ENCODE results near the gene SLC6A4. TPM values are rescaled to one million over a fixed set of nuclear protein-coding genes. Genes with fewer than 3 reads are reported as not detected.
"Not testable (repeated sequence)": the region's sequence is repeated elsewhere in the genome, so short reads cannot be mapped to it uniquely, and the experiment has no call there.

Gene SLC6A4
- polyA plus RNA-seq, 3 donors: 0.06 to 0.29 TPM; not detected in 1

DNA sequence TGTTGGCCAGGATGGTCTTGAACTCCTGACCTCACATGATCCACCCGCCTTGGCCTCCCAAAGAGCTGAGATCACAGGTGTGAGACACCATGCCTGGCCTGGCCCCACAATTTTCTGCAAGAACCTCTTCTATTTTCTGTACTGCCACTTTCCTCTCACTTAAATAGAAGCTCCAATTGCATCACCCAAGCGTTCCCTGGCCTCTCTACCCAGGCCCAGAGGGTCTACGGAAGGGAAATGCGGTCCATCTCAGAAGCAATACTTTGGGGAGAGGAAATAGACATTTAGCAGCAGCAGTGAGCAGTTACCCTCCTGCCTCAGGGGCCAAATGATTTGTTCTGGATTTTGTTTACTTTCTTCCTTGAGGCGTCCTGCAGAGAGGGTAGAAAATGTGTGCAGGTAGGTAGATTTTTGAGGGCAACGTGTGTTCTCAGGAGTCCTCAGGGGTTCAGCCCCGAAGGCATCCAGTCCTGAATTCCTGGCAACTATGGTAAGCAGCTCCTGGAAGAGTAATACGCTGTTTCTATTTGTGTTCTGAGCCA is 11.0 kb downstream of the SLC6A4 start:
- no peak overlapping the region for H3K27ac ChIP-seq (ENCODE audit: low read depth, low read length)
- WGBS, 3 donors: 72 to 81% (median 73%) methylated on average over 8 of the region's 8 CpGs

DNA sequence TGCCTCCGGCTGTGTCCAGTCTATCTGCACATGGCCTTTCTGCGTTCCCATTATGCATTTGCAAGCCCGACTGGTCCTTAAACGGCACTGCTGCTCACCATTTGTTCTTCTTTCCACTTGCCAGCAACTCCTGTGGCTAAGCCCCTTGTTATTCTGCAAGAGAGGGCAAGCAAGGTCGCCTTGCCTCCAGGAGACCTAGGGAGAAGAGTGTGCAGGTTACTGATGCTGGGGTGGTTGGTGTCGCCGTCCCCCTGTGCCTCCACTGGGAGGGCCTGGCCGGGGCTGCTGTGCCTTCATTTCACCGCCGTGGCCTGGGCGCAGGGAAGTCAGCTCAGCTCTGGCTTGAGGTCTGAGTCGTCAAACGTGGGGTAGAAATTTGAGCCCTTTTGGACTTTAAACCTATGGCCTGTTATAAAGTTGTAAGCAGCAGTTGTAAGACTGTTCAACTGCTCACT is 12.7 kb downstream of the SLC6A4 start:
- H3K27ac ChIP-seq (ENCODE audit: low read depth, low read length): no peak overlapping the region
- WGBS, 3 donors: 76 to 89% (median 88%) methylated on average over 13 of the region's 13 CpGs

DNA sequence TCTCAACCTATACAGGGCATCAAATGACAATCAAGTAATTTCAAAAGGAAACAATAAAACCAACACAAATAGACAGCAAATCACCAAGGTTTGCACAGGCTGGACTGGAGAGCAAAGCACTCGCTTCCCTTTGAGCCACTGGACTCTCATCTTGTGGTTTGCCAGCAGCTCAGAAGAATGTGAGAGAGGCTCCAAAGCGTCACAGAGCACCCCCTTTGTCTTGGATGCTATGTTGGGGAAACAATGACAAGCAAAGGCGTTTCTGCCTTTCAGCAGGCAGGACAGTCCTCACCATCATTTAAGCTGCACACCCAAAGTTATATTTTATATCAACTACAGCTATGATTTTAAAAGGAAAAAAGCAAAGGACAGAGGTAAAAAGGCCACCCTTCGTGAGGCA is 13.2 kb downstream of the SLC6A4 start:
- H3K27ac ChIP-seq (ENCODE audit: low read depth, low read length): no peak overlapping the region
- WGBS, 3 donors: 84 to 87% (median 85%) methylated on average over 4 of the region's 4 CpGs

DNA sequence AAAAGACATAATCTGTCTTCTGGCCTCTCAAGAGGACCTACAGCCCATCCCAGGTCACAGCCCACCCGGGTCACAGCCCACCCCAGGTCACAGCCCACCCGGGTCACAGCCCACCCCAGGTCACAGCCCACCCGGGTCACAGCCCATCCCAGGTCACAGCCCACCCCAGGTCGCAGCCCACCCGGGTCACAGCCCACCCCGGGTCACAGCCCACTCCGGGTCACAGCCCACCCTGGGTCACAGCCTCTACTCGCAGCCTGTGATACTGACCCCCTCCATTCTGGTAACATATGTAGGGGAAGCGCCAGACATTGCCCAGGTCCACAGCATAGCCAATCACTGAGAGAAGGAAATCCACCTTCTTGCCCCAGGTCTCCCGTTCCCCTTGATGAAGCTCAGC is 14.2 kb downstream of the SLC6A4 start:
- no peak overlapping the region for H3K27ac ChIP-seq (ENCODE audit: low read depth, low read length)
- 86 to 93% (median 92%) methylated on average over 5 to 10 of the region's 10 CpGs for WGBS, 3 donors

DNA sequence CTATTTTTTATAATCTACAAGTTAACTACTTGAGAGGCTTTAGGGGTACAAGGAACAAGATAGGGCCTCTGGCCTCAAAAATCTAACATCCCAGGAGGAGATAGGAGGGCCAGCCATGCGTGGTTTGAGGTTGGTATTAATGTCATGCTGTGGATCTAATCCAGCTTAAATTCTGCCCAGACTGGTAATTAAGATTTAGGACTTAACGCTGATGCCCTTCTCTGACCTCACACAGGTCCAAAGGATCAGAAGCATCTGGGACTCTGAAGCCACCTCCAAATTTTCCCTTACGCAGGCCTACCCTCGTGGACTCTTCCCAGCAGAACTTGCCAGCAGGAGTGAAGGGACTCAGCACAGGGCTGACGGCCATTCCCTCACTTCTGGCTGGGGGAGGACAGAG is 15.1 kb downstream of the SLC6A4 start:
- H3K27ac ChIP-seq (ENCODE audit: low read depth, low read length): no peak overlapping the region
- 87 to 94% (median 87%) methylated on average over 5 of the region's 5 CpGs for WGBS, 3 donors

DNA sequence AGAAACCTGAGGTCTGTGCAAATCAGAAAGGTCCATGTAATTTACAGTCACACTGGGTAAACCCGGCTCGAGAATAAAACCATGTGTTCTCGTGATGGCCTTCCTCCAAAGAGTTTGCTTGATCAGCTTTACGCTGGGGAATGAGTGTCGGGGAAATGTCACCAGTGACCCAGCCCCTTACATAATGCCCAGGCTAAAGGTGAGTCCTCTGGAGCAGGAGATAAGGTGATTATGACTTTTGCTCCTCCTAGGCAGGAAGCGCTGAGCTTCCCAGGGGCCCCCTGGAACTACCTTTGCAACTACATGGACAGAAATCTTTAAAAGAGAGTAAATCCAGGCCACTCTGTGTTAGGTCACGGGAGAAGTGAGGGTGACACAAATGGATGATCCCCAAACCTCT is 15.7 kb downstream of the SLC6A4 start:
- 53 to 72% (median 60%) methylated on average over 7 of the region's 7 CpGs for WGBS, 3 donors

DNA sequence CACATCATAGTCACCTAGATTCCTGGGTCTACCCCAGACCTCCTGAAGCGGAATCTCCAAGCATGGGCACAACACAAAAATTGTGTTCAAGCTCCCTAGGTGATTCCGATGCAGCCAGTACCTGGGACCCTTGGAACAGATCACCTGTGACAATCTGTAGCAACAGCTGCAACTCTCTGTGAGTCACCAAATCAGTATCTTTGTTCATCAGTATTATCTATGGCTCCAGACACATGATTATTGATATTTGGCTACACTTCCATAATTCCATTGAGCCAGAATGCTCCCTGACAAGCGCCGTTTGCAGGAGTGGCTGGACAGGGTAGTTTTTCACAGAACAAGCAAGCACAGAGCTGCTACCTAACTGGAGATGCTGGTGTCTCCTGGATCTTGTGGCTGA is 16.2 kb downstream of the SLC6A4 start:
- no peak overlapping the region for H3K27ac ChIP-seq (ENCODE audit: low read depth, low read length)

More for the DNA sequence above, 15.7 kb downstream of the SLC6A4 start:
- H3K27ac ChIP-seq (ENCODE audit: low read depth, low read length): no peak overlapping the region

DNA sequence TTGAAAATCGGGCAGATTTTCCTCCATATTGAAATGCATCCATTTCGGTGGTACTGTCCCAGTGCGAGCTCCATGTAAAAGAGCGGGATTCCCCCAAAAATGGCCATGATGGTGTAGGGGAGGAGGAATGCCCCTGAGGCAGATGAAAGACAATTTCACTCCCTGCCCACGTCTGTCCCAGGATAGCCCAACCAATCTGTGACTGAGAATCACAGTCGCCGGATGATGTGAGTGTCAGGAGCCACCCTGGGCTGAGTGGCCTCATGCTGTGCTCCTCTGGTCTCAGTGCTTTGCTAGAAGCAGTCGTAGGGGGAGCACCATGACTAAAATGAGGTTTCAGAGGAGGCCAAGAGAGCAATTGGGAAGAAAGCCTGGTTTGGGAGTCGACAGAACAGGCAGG is 16.7 kb downstream of the SLC6A4 start:
- no peak overlapping the region for H3K27ac ChIP-seq (ENCODE audit: low read depth, low read length)
- whole genome bisulfite sequencing, 3 donors: 82 to 85% (median 84%) methylated on average over 9 of the region's 9 CpGs

More for the DNA sequence above, 16.2 kb downstream of the SLC6A4 start:
- 77 to 91% (median 89%) methylated on average over 4 of the region's 4 CpGs for WGBS, 3 donors

DNA sequence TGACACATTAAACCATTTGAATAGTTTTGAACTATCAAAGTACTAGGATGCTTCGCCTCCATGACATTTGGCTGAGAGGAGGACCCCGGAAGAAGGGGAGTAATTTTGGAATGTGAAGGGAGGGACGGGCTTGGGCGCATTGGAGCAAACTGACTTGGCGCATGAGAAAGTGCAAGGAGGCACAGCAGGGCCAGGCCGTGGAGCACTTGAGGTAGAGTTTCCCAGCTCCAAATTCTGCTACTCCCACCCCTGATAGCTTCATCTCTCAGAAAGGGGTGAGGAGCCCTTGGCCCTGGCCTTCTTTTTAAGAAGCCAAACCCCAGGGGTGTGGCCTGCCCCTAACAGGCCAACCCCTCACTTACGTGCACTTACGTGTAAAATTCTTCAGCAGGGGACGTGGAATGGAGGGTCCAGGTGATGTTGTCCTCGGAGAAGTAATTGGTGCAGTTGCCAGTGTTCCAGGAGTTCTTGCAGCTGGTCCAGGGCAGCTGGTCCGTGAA is 17.7 kb downstream of the SLC6A4 start:
- 94 to 95% (median 95%) methylated on average over 11 of the region's 11 CpGs for WGBS, 3 donors
- H3K27ac ChIP-seq (ENCODE audit: low read depth, low read length): no peak overlapping the region

DNA sequence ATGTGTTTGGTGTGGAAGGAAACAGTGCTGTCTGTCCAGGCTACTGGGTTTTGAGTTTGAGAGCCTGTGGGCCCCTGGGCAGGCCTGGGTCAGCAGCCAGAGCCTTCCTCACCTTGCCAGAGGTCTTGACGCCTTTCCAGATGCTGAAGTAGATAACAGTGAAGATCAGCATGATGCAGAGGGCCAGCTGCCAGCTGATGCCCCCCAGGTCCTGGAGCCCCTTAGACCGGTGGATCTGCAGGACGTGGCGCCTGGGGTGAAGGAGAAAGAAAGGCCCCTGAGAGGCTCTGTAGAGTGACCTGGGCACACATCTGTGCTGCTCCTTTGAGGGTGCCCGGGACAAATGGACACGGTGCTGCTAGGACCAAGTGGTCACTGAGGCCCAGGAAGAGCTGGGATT is 18.4 kb downstream of the SLC6A4 start:
- WGBS, 3 donors: 92 to 99% (median 95%) methylated on average over 6 of the region's 6 CpGs
- no peak overlapping the region for H3K27ac ChIP-seq (ENCODE audit: low read depth, low read length)

DNA sequence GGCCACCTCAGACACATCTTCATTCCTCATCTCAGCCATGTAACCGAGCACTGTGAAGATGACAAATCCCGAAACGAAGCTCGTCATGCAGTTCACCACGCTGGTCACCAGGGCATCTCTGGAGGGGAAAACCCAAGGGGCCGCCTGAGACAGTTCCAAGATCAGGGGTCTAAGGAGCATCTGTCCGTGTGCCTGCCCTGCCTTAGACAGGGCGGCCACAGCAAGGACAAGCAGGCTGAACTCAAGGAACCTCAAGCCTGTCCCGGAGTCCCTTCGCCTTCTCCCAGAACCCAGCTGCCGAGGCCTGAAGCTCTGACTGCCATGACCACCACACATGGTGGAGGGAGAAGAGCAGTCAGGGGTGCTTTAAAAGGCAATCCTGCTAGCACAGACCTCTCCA is 22.7 kb downstream of the SLC6A4 start:
- no peak overlapping the region for H3K27ac ChIP-seq (ENCODE audit: low read depth, low read length)
- WGBS, 3 donors: 85 to 94% (median 91%) methylated on average over 11 of the region's 11 CpGs

DNA sequence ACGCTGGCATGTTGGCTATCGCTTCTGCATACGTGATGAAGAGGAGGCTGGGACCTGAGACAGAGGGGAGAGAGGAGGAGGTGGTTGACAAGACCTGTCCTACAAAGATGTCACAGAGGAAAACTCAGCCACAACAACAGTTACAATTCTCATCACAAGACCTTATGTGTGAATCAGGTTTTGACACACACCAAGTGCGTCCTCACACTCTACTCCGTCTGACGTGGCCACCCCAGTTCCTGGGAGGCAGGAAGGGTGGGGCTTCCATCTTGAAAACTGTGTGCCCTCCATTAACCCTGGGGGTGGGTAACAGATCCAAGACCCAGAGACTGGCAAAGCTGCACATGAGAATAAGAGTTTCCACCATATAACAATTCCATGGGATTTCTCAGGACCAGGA is 24.1 kb downstream of the SLC6A4 start:
- WGBS, 3 donors: 78 to 83% (median 81%) methylated on average over 6 of the region's 6 CpGs
- H3K27ac ChIP-seq (ENCODE audit: low read depth, low read length): no peak overlapping the region

DNA sequence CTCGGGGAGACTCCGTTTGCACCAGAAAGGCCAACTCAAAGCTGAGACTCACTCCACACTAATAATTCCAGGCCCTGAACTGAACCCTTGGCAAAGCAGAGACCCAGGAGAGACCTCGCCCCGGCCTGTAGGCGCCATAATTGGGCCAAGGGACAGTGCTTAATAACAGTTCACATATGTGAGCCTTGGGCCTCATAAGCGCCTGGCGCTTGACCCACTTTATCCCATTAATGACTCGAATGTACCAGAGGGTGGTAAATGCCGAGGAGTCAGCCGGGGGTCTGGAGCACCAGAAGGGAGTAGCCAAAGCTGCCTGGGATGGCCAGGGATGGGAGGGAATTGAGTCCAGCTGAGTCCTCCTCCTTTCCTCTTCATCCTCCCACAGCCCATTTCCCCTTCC is 24.6 kb downstream of the SLC6A4 start:
- 87 to 88% (median 88%) methylated on average over 10 of the region's 10 CpGs for WGBS, 3 donors
- no peak overlapping the region for H3K27ac ChIP-seq (ENCODE audit: low read depth, low read length)

DNA sequence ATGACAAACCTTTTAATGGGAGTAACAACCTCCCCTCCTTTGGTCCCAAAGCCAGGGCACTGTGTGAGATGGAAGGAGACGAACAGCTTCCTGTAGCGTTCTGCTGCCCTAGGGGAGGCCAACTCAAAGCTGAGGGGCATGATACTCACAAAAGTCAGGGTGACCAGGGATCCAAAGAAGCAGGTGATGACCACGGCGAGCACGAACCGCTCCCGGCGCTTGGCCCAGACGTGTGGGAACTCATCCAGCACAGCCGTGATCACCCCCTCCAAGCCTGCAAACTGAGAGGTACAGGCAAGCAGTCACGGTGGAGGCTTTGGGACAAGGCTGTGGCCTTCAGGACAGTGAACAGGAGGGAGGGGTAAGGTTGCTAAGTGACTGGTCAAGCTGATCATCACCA is 25.1 kb downstream of the SLC6A4 start:
- no peak overlapping the region for H3K27ac ChIP-seq (ENCODE audit: low read depth, low read length)
- WGBS, 3 donors: 85 to 90% (median 87%) methylated on average over 11 of the region's 11 CpGs

DNA sequence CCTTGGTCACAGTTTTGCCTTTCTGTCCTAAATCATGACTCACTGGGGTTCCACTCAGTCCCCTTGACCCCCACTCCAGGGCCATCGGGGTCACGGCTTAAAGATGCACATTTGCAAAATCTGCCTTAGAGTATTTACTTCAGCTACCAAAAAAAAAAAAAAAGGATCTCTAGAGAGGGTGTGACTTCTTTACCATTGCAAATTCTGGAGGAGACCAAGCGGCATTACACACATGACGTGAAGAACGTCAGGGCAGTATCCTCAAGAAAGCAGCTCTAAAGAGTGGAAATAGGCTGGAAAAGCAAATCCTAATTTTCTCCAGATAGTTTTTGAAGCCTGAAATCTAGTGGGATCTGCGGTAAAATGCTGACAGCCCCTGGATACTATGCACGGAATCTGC is 25.6 kb downstream of the SLC6A4 start:
- 90 to 94% (median 92%) methylated on average over 7 of the region's 7 CpGs for WGBS, 3 donors
- H3K27ac ChIP-seq (ENCODE audit: low read depth, low read length): no peak overlapping the region

DNA sequence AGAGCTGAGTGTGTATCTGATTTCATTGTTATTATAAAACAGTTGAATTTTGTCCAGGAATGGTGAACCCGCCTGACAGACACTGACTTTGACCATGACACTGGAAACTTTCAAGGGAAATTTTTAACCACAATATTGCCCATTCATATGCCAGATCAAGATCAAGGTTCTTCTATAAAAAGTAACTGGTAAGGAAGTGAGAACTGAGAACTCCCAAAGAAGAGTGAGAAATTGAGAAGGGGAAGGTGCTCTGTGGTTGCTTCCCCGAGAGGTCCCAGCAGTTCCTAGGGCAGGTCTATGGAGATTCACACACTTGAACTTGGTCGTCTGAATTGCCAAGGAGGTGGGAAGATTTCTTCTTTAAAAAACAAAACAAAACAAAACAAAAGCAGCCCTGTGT is 27.3 kb downstream of the SLC6A4 start:
- no peak overlapping the region for H3K27ac ChIP-seq (ENCODE audit: low read depth, low read length)
- WGBS, 3 donors: 52 to 62% (median 58%) methylated on average over 3 of the region's 3 CpGs

DNA sequence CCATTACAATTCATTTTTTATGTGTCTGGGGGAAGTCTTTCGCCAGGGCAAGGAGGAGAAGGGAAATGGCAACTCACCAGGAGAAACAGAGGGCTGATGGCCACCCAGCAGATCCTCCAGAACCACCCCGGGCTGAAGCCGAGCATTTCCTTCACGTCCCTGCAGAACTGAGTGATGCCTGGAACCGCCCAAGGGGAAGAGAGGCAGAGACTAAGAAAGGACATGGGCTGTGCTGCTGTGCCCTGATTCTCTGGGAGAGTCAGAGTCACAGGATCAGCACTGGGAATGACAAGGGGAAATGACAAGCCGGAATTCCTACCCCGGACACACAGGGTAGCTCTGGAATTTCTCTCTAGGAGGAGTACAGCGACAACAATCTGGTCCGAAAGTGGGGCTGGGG is 27.8 kb downstream of the SLC6A4 start:
- no peak overlapping the region for H3K27ac ChIP-seq (ENCODE audit: low read depth, low read length)
- 68 to 79% (median 73%) methylated on average over 9 of the region's 9 CpGs for WGBS, 3 donors

DNA sequence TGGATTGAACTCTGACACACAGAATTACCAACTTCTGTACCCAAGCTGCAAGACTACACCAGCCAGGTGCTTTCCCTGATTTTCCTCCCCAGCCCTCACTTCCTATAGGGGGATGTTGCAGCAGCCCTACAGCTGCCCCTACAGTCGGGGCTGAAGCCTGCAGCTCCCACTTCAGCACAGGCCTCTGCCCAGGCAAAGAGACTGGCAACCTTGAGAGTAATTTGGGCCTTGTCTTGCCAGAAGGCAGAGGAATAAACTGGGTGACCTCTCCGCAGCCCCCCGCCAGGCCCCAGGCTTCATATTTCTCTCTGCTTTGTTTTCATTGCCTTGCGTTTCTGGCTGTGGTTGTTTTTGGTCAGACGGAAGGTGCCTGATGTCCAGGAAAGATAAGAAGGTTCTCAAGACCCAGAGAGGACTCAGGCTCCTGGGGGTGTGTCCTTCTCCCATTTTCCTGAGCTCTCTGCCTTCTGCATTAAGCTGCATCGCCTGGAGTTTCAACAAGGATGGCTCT is 32.0 kb downstream of the SLC6A4 start:
- 72 to 81% (median 77%) methylated on average over 6 of the region's 6 CpGs for WGBS, 3 donors
- H3K27ac ChIP-seq (ENCODE audit: low read depth, low read length): no peak overlapping the region

DNA sequence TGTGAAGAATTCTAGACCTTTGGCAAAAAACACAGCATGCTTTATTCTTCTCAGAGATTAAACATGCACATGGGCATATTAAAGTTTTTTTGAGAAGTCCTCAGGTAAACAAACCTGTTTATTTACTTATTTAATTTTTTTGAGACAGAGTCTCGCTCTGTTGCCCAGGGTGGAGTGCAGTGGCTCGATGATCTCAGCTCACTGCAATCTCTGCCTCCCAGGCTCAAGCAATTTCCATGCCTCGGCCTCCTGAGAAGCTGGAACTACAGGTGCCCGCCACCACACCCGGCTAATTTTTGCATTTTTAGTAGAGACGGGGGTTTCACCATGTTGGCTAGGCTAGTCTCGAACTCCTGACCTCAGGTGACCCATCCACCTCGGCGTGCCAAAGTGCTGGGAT is 34.8 kb downstream of the SLC6A4 start:
- not testable (repeated sequence) for H3K27ac ChIP-seq (ENCODE audit: low read depth, low read length)
- 83 to 94% (median 85%) methylated on average over 8 to 9 of the region's 9 CpGs for WGBS, 3 donors

DNA sequence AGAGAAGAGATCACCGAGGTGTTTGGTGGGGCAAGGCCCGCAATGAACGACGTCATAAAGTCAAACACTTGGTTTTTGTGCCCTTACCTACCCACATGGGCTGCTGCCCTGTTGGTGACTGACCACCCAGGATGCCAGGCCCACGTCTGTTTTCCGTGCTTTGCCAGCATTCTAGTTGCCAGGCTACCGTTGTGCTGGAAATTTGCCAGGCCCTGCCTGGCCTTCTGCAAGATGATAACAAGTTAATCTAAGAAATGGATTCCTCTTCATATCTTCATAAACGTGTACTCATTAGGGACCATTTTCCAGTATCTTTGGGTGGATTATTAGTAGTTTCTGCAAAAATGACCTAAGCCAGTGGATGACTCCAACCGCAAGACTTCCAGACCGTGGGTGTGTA is 35.4 kb downstream of the SLC6A4 start:
- H3K27ac ChIP-seq (ENCODE audit: low read depth, low read length): no peak overlapping the region
- WGBS, 3 donors: 79 to 84% (median 84%) methylated on average over 10 of the region's 10 CpGs
